Measurements from ENCODE around the gene SCN5A. TPM values are rescaled to one million over a fixed set of nuclear protein-coding genes. Genes with fewer than 3 reads are reported as not detected.

Gene SCN5A
- total and polyA plus RNA-seq, 12 donors: 0.04 to 2.1 (median 0.33) TPM; not detected in 2

DNA sequence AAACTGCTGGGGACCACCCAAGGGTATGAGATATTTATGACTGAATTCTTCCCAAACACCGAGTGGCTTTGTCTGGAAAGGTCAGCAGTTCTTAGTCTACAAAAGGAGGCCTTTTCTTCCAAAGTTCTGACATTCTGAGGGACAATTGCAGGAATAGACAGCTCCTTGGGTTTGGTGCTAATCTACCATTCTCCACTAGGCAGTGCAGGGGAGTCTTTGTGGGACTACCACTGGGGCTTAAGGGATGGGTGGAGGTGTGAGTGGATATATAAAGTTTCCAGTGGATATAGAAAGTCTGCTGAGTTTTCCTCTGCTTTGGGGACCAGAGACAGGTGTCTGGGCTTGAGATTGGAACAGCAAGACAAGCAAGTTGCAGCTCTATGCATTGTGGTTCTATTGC lies 90.6 kb downstream of the SCN5A start:
- H3K9me3 ChIP-seq (replicated peaks in 1 of 3): no peaks in the 10 kb centered on the region
- no peaks in the 10 kb centered on the region for H3K36me3 ChIP-seq (replicated peaks in 1 of 2)
- intact Hi-C loops (cut with DNase I): no loop called here
- no peak for TF ChIP-seq POLR2A (IDR thresholded peaks at IDR 0.05)
- TF ChIP-seq, protein P1, sequence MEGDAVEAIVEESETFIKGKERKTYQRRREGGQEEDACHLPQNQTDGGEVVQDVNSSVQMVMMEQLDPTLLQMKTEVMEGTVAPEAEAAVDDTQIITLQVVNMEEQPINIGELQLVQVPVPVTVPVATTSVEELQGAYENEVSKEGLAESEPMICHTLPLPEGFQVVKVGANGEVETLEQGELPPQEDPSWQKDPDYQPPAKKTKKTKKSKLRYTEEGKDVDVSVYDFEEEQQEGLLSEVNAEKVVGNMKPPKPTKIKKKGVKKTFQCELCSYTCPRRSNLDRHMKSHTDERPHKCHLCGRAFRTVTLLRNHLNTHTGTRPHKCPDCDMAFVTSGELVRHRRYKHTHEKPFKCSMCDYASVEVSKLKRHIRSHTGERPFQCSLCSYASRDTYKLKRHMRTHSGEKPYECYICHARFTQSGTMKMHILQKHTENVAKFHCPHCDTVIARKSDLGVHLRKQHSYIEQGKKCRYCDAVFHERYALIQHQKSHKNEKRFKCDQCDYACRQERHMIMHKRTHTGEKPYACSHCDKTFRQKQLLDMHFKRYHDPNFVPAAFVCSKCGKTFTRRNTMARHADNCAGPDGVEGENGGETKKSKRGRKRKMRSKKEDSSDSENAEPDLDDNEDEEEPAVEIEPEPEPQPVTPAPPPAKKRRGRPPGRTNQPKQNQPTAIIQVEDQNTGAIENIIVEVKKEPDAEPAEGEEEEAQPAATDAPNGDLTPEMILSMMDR (IDR thresholded peaks at IDR 0.05): no peak
- DNase-seq: no peak
- no peak overlapping the region for H3K4me3 ChIP-seq
- no peaks in the 10 kb centered on the region for H3K4me1 ChIP-seq (replicated peaks in 1 of 2)
- WGBS, 4 donors: 53 to 82% (median 71%) methylated on average over 1 of the region's 1 CpG
- no peaks in the 10 kb centered on the region for H3K27me3 ChIP-seq
- H3K27ac ChIP-seq: no peak overlapping the region

DNA sequence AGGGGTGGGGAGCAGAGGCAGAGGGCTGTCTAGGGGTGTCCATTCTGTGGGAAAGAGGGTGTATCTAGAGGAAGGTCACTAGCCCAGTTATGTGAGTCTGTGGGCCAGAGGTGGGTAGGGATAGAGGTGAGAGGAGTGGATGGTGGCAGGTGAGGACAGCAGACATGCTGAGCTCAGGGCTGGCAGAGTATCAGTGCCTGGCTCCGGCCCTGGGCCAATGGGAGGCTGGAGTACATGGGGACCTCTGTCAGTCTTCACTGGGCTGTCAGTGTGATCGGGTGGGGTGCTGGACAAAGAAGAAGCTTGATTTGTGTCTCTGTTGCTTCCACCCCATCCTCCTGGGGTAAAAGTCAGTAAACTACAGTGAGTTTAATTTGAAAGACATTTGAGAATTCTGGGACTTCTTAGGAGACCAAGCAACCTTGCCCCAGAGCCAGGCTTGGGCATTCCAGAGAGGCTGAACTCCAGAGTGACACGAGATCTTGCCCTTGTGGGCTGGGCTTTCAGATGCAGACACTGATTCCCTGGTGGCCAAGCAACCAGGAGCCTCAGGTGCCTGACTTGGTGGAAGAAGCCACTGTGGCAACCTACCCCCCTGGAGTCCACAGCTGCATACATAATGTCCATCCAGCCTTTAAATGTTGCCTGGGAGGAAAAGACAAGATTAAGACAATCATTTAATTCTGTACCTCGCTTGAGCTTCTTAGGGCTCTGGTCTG lies 92.7 kb downstream of the SCN5A start:
- intact Hi-C loops (cut with DNase I): no loop called here
- WGBS, 4 donors: 74 to 92% (median 87%) methylated on average over 3 to 4 of the region's 4 CpGs
- H3K4me3 ChIP-seq: no peak overlapping the region

DNA sequence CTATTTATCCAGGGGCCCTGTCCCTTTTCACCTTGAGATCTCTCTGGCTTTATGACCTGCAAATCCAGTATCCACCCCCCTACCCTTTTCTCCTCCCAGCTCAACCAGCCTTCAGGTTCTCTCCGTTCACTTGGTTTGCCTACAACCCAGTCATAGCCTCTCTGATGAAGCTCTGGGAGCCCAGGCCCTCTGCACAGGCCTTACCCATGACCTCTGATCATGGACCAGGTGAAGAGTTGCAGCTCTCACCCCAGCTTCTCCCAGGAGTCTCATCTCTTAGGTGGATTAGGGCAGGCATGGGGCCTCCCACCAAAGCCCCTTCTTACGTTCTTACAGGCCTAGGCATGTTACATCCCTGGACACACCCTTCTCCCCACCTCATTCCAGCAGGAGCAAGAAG lies 93.6 kb downstream of the SCN5A start:
- no peaks in the 10 kb centered on the region for H3K36me3 ChIP-seq (replicated peaks in 1 of 2)
- WGBS, 4 donors: 91 to 100% (median 97%) methylated on average over 2 of the region's 2 CpGs
- intact Hi-C loops (cut with DNase I): no loop called here
- no peak overlapping the region for H3K4me3 ChIP-seq
- H3K27me3 ChIP-seq: no peaks in the 10 kb centered on the region
- H3K27ac ChIP-seq: no peak overlapping the region
- no peaks in the 10 kb centered on the region for H3K9me3 ChIP-seq (replicated peaks in 1 of 3)
- no peaks in the 10 kb centered on the region for H3K4me1 ChIP-seq (replicated peaks in 1 of 2)
- TF ChIP-seq, protein P1 (IDR thresholded peaks at IDR 0.05): no peak
- no peak for TF ChIP-seq POLR2A (IDR thresholded peaks at IDR 0.05)
- peak in 1 of 7 donors; percentile 2 for DNase-seq

More for the DNA sequence above, 92.7 kb downstream of the SCN5A start:
- peak in 1 of 7 donors; percentile 25 for DNase-seq
- Histone ChIP-seq H3K4me1 (replicated peaks in 1 of 2) (no peaks in the 10 kb centered on the region), H3K27ac (no peak overlapping the region), H3K27me3 (no peaks in the 10 kb centered on the region), H3K9me3 (replicated peaks in 1 of 3) (no peaks in the 10 kb centered on the region), H3K36me3 (replicated peaks in 1 of 2) (no peaks in the 10 kb centered on the region)
- TF ChIP-seq POLR2A (IDR thresholded peaks at IDR 0.05): no peak
- TF ChIP-seq, protein P1 (IDR thresholded peaks at IDR 0.05): no peak

DNA sequence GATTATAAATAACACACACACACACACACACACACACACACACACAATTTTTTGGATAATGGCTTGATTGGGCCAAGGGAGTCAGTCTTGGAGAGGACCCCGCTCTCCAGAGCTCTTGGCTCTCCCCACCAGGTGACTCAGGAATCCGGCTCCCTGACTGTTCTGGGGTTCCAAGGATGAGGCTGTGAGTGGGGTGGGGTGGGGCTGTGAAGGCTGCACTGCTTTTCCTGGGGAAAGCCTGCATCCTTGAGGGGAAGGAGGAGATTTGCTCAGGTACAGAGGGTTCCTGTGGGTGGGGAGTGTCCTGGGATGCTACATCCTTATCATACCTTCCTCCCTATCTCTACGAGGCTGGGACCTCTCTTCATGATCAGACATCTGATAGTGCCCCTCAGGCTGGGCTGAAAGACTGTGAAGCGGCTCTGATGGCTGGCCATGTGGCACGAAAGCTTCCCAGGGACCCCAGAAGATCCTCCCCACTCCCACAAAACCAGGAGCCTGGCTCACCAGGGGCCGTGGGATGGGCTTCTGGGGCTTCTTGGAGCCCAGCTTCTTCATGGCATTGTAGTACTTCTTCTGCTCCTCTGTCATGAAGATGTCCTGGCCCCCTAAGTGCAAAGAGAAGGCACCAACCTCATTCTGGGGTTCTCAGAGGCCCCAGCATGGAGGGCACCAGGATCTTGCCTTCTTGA lies 94.2 kb downstream of the SCN5A start:
- 80 to 88% (median 84%) methylated on average over 3 to 6 of the region's 6 CpGs for WGBS, 4 donors
- H3K4me1 ChIP-seq (replicated peaks in 1 of 2): no peaks in the 10 kb centered on the region
- TF ChIP-seq POLR2A (IDR thresholded peaks at IDR 0.05): no peak
- TF ChIP-seq, protein P1 (IDR thresholded peaks at IDR 0.05): no peak
- no peak overlapping the region for H3K27ac ChIP-seq
- no peaks in the 10 kb centered on the region for H3K27me3 ChIP-seq
- H3K36me3 ChIP-seq (replicated peaks in 1 of 2): no peaks in the 10 kb centered on the region
- no peak overlapping the region for H3K4me3 ChIP-seq
- intact Hi-C loops (cut with DNase I): no loop called here
- H3K9me3 ChIP-seq (replicated peaks in 1 of 3): no peaks in the 10 kb centered on the region
- DNase-seq: peak in 1 of 7 donors; percentile 35
